ENCODE data around the gene SYT11. TPM values are rescaled to one million over a fixed set of nuclear protein-coding genes. Genes with fewer than 3 reads are reported as not detected.

Gene SYT11
- total RNA-seq, 8 experiments from 2014 or later, result 1.3 to 260 (median 174) TPM

DNA sequence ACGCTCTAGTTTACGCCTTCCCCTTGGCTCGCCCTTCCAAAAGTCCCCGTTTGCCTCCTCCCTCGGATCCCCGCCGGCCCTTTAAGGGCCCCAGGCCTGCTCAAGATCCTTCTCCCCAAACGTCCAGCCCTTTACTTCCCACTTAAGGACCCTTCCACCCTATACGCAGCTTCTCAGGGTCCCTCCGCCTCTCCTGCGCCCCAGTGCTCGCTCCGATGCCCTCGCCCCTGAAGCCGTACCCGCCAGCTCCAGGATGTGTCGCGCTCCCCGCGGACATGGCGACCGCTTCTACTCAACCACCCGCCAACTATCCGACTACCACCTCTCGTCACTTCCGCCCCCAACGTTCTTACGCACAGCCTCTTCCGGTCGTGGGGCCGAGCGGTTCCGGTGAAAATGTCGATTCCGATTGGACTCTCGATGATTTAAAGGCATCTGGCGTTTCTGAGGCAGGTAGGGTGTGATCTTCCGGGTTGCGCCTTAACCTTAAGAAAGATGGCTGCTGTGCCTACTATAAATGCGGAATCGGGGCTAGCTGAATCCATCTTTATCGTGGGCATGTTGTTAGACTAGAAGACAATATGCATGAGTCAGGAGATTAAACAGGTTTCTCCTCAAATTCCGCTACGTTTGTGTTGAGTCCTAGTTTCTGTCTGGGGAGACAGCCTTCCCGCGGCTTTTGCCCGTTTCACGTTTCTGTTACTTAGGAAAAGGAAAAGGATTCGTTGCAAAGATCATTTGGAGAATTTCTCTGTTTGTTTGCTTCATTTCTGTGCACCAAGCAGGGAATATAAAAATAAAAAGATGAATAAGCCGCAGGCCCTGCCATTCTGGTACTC is 74.9 kb downstream of the SYT11 start, which contains the start of gene KHDC4:
KHDC4 (minus strand) TSS at position 317 of the 839 bp plus-strand sequence; CDS start at position 277, 40 bp downstream.
- 0 to 11% (median 2%) methylated on average over 6 to 50 of the region's 50 CpGs for WGBS, 10 experiments
- peak within 1 kb of the TSS; percentile 91 to 95 for H3K27ac ChIP-seq
- ATAC-seq (replicated peaks in 6 of 8), result peak; percentile 94 to 98 (median 96)
- in situ Hi-C loops (cut with MboI; ENCODE audit: low pct_unique_long_range_greater_than_20kb in 2 of 9, low sequenced_read_pairs in 9 of 9, unreplicated experiment in 9 of 9), result no loop called here
- H3K4me3 ChIP-seq, result peak within 1 kb of the TSS; percentile 80 to 92 (median 89)
- peaks cover 33 to 35% of the 10 kb centered on the region in 2 donors for H3K4me1 ChIP-seq (replicated peaks in 1 of 2)

Other genes with a start within 250 kb of the SYT11 start
- gene MSTO1, start 249.3 kb upstream of the SYT11 start, total RNA-seq, result 10 to 100 TPM; 18.5 to 80.3 (median 42.2) TPM
- 10 to 100 TPM; 23.1 to 65.3 (median 47.9) TPM for gene YY1AP1, start 170.8 kb upstream of the SYT11 start, total RNA-seq
- gene DAP3, start 170.5 kb upstream of the SYT11 start, total RNA-seq, result 100 to 1,000 TPM in 6 of 8 experiments, 10 to 100 TPM in 2; 88.3 to 169 (median 120) TPM
- gene GON4L, start 2.4 kb upstream of the SYT11 start, total RNA-seq, result 10 to 100 TPM; 21.3 to 71.5 (median 42.9) TPM
- gene RIT1, start 51.8 kb downstream of the SYT11 start, total RNA-seq, result 10 to 100 TPM; 15.4 to 41.8 (median 28.1) TPM
- gene KHDC4, start 74.8 kb downstream of the SYT11 start, total RNA-seq, result 10 to 100 TPM; 37.4 to 89.4 (median 62.4) TPM
- gene RXFP4, start 82.1 kb downstream of the SYT11 start, total RNA-seq, result 1 to 10 TPM in 4 of 8 experiments, under 1 TPM in 2, not detected in 2; 0.87 to 2.3 (median 1.5) TPM
- 100 to 1,000 TPM in 1 of 8 experiments, 10 to 100 TPM in 7; 44.9 to 112 (median 73.5) TPM for gene ARHGEF2, start 119.0 kb downstream of the SYT11 start, total RNA-seq
- gene SSR2, start 161.4 kb downstream of the SYT11 start, total RNA-seq, result 100 to 1,000 TPM; 199 to 383 (median 327) TPM
- gene UBQLN4, start 194.2 kb downstream of the SYT11 start, total RNA-seq, result 10 to 100 TPM; 22.7 to 51.1 (median 35.0) TPM
- 100 to 1,000 TPM in 5 of 8 experiments, 10 to 100 TPM in 3; 85.2 to 166 (median 102) TPM for gene LAMTOR2, start 195.2 kb downstream of the SYT11 start, total RNA-seq
- gene RAB25, start 201.6 kb downstream of the SYT11 start, total RNA-seq, result 1 to 10 TPM in 3 of 8 experiments, under 1 TPM in 2, not detected in 3; 0.50 to 1.3 (median 1.1) TPM
- 10 to 100 TPM in 7 of 8 experiments, 1 to 10 TPM in 1; 1.2 to 92.3 (median 33.9) TPM for gene MEX3A, start 222.9 kb downstream of the SYT11 start, total RNA-seq

Measured in motor neuron (in vitro differentiated cells).